K562 (cell line): ENCODE data around the gene TRPC3. TPM values are rescaled to one million over a fixed set of nuclear protein-coding genes. Genes with fewer than 3 reads are reported as not detected.

Experiments
- ELF1 ChIP-seq: fragments of 200-800 bp; sonication (Bioruptor generic); IDR thresholded peaks from 2 replicates; pipeline ENCODE4 v1.6.1; 2016; ENCODE audit warnings: missing genetic modification characterization, missing compliant biosample characterization
- FOXA1 ChIP-seq: fragments of 450-650 bp; IDR thresholded peaks from 2 replicates; pipeline ENCODE4 v1.6.1; 2016; ENCODE audit warnings: mild to moderate bottlenecking, borderline replicate concordance
- FOXK1 ChIP-seq: sonication (generic); formaldehyde crosslinking; IDR thresholded peaks from 2 replicates; pipeline ENCODE4 v1.8.0; 2022; ENCODE audit warnings: missing genetic modification reagents, mild to moderate bottlenecking, borderline replicate concordance
- FUS ChIP-seq: fragments of 200-400 bp; formaldehyde crosslinking; optimal IDR thresholded peaks from 2 replicates; pipeline ENCODE3; 2017; ENCODE audit warnings: low read depth, low read length
- IRF2 ChIP-seq: sonication (generic); formaldehyde crosslinking; IDR thresholded peaks from 2 replicates; pipeline ENCODE4 v1.8.1; 2022; ENCODE audit warnings: mild to moderate bottlenecking, missing genetic modification reagents
- KLF16 ChIP-seq: IDR thresholded peaks from 2 replicates; pipeline ENCODE4 v1.6.1; 2016; ENCODE audit warnings: antibody characterized with exemption
- MEIS2 ChIP-seq: fragments of 450-650 bp; IDR thresholded peaks from 2 replicates; pipeline ENCODE4 v1.6.1; 2014; ENCODE audit warnings: mild to moderate bottlenecking; ENCODE audit not compliant: partially characterized antibody
- MTA2 ChIP-seq: fragments of 450-650 bp; IDR thresholded peaks from 2 replicates; pipeline ENCODE4 v1.6.1; 2016; ENCODE audit warnings: low read depth
- NR3C1 ChIP-seq: sonication (generic); formaldehyde crosslinking; IDR thresholded peaks from 2 replicates; pipeline ENCODE4 v1.8.1; 2022; ENCODE audit warnings: missing genetic modification reagents
- POLR3G ChIP-seq: IDR thresholded peaks from 2 replicates; pipeline ENCODE4 v1.6.1; 2011; ENCODE audit not compliant: insufficient read length, insufficient replicate concordance; ENCODE audit errors: extremely low read depth
- PURB ChIP-seq: sonication (generic); formaldehyde crosslinking; IDR thresholded peaks from 2 replicates; pipeline ENCODE4 v1.9.0; 2021; ENCODE audit warnings: low read depth, mild to moderate bottlenecking, missing genetic modification reagents
- RBFOX2 ChIP-seq: fragments of 200-400 bp; formaldehyde crosslinking; IDR thresholded peaks from 2 replicates; pipeline ENCODE4 v1.6.1; 2017; ENCODE audit warnings: low read depth, mild to moderate bottlenecking, low read length, moderate library complexity
- SIN3B ChIP-seq: fragments of 450-650 bp; IDR thresholded peaks from 2 replicates; pipeline ENCODE4 v1.6.1; 2017; ENCODE audit warnings: low read depth, mild to moderate bottlenecking, moderate library complexity
- SRSF3 ChIP-seq: fragments of 200-400 bp; formaldehyde crosslinking; IDR thresholded peaks from 2 replicates; pipeline ENCODE4 v1.6.1; 2016; ENCODE audit warnings: mild to moderate bottlenecking, low read length, moderate library complexity; ENCODE audit not compliant: insufficient read depth
- TFAM ChIP-seq: fragments of 250-450 bp; sonication (Bioruptor Pico); conservative IDR thresholded peaks from 2 replicates; pipeline ENCODE4 v1.5.0; 2021; ENCODE audit warnings: mild to moderate bottlenecking, moderate library complexity
- ZNF121 ChIP-seq: sonication (generic); formaldehyde crosslinking; conservative IDR thresholded peaks from 2 replicates; pipeline ENCODE4 v1.8.0; 2022; ENCODE audit warnings: missing genetic modification reagents
- ZNF766 ChIP-seq: fragments of 200-800 bp; sonication (Bioruptor generic); conservative IDR thresholded peaks from 2 replicates; pipeline ENCODE4 v1.6.1; 2016; ENCODE audit warnings: missing genetic modification characterization, missing compliant biosample characterization
- polyA plus RNA-seq, 8 experiments: library from polyadenylated mRNA; depleted of rRNA in 4 of 8; stranded (reverse) in 5 of 8; unstranded in 3 of 8; fragments of >200 nt; fragmentation: Nextera tagmentation in 2 of 8; fragmentation: Illumina TruSeq in 1 of 8; extraction: Ambion mirVana in 2 of 8; extraction: Trizol in 1 of 8; gene quantifications; 2 replicates each; pipeline versions ENCODE4 v1.2.1 to v1.2.3, GENCODE V29; 2011 to 2014; ENCODE audit warnings: inconsistent platforms in 1 of 8, missing spikeins in 1 of 8
- total RNA-seq, 7 experiments: library from RNA; depleted of rRNA in 6 of 7; stranded (reverse); fragments of >200 nt in 6 of 7; fragmentation: Illumina TruSeq in 2 of 7; extraction: Trizol in 2 of 7; gene quantifications; 2 replicates each; pipeline versions ENCODE4 v1.2.1 to v1.2.3, GENCODE V29; 2011 to 2021; ENCODE audit warnings: low replicate concordance in 1 of 7
- TF ChIP-seq, protein P1 (sequence below), 3 experiments: fragments of 200-800 bp in 1 of 3; sonication (Bioruptor generic) in 1 of 3; sonication (generic) in 1 of 3; formaldehyde crosslinking in 1 of 3; IDR thresholded peaks; 2 replicates each; pipeline versions ENCODE4 v1.6.1 to v1.8.0; 2016 to 2022; ENCODE audit warnings: mild to moderate bottlenecking in 2 of 3, missing compliant biosample characterization in 2 of 3, missing genetic modification characterization in 2 of 3, missing genetic modification reagents in 1 of 3
- TF ChIP-seq, protein P2 (sequence below), 2 experiments: fragments of 450-650 bp; IDR thresholded peaks; 2 replicates each; pipeline ENCODE4 v1.6.1; 2016; ENCODE audit warnings: mild to moderate bottlenecking in 2 of 2, borderline replicate concordance in 1 of 2, low read depth in 1 of 2, moderate library complexity in 1 of 2

The TRPC3 gene
- total and polyA plus RNA-seq, 9 of the 15 experiments (the other 6 are each of a cell fraction or from before 2014, with no cell fraction given) = 0.01 to 0.27 (median 0.11) TPM

DNA sequence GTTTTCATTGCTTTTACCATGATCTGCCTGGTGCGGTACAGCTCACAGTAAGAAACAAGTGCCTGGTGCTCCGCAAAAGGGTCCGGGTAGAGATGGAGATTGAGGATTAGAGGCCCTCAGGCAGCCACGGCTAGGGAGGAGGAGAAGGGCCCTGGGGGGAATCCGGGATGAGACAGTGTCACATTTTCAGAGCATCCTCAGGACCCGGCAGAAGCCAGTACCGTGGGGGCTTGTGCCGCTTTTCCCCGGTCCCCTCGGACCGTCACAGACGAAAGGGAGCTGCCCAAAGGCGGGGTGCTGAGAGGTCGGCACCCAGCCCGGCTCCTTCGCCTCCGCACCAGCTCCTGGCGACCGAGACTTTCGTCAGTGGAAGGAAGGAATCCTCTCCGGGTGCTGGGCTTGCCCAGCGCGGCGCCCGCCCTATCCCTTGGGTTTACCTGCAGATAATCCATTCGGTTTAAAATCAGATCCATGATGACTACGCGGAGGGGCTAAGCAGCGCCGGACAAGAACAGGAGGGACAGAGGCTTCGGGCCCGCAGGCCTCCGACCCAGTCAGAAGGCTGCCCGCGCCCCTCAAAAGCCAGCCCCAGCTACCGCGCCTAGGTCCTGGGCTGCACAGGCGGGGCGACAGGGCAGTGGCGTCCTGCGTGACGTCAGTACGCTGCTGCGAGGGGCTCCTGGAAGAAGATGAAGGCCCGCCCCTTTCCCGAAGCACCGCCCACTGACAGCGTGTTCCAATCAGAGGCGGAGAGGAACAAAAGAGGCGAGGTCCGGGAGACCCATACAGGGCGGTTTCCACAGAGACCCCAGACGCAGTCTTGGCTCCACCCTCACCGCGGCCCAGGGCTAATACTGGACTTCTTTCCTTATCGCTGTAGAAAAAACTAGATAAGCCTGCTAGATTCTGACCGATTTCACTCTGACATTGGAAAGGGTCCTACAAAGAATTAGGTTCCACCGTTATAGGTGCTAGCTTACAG lies 81.7 kb downstream of the TRPC3 start, which contains the start of gene BBS7 (continued):
- TF ChIP-seq, protein P1, sequence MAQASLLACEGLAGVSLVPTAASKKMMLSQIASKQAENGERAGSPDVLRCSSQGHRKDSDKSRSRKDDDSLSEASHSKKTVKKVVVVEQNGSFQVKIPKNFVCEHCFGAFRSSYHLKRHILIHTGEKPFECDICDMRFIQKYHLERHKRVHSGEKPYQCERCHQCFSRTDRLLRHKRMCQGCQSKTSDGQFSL (CRISPR knock-in tag; IDR thresholded peaks at IDR 0.05) = no peak
- TF ChIP-seq, protein P1 (tag; IDR thresholded peaks at IDR 0.05) = no peak
- no peak for TF ChIP-seq TFAM (CRISPR knock-in tag)
- no peak for TF ChIP-seq PURB (CRISPR knock-in tag)
- no peak for TF ChIP-seq FUS
- no peak for TF ChIP-seq KLF16
- no peak for TF ChIP-seq SIN3B
- TF ChIP-seq NR3C1 = no peak
- no peak for TF ChIP-seq SRSF3
- TF ChIP-seq RBFOX2 = peak; percentile 83
- no peak for TF ChIP-seq POLR3G
- TF ChIP-seq IRF2 = no peak
- no peak for TF ChIP-seq ZNF766
- TF ChIP-seq MEIS2 = peak; percentile 45
- TF ChIP-seq FOXK1 (CRISPR knock-in tag) = no peak
- TF ChIP-seq MTA2 = no peak
- TF ChIP-seq, protein P2, sequence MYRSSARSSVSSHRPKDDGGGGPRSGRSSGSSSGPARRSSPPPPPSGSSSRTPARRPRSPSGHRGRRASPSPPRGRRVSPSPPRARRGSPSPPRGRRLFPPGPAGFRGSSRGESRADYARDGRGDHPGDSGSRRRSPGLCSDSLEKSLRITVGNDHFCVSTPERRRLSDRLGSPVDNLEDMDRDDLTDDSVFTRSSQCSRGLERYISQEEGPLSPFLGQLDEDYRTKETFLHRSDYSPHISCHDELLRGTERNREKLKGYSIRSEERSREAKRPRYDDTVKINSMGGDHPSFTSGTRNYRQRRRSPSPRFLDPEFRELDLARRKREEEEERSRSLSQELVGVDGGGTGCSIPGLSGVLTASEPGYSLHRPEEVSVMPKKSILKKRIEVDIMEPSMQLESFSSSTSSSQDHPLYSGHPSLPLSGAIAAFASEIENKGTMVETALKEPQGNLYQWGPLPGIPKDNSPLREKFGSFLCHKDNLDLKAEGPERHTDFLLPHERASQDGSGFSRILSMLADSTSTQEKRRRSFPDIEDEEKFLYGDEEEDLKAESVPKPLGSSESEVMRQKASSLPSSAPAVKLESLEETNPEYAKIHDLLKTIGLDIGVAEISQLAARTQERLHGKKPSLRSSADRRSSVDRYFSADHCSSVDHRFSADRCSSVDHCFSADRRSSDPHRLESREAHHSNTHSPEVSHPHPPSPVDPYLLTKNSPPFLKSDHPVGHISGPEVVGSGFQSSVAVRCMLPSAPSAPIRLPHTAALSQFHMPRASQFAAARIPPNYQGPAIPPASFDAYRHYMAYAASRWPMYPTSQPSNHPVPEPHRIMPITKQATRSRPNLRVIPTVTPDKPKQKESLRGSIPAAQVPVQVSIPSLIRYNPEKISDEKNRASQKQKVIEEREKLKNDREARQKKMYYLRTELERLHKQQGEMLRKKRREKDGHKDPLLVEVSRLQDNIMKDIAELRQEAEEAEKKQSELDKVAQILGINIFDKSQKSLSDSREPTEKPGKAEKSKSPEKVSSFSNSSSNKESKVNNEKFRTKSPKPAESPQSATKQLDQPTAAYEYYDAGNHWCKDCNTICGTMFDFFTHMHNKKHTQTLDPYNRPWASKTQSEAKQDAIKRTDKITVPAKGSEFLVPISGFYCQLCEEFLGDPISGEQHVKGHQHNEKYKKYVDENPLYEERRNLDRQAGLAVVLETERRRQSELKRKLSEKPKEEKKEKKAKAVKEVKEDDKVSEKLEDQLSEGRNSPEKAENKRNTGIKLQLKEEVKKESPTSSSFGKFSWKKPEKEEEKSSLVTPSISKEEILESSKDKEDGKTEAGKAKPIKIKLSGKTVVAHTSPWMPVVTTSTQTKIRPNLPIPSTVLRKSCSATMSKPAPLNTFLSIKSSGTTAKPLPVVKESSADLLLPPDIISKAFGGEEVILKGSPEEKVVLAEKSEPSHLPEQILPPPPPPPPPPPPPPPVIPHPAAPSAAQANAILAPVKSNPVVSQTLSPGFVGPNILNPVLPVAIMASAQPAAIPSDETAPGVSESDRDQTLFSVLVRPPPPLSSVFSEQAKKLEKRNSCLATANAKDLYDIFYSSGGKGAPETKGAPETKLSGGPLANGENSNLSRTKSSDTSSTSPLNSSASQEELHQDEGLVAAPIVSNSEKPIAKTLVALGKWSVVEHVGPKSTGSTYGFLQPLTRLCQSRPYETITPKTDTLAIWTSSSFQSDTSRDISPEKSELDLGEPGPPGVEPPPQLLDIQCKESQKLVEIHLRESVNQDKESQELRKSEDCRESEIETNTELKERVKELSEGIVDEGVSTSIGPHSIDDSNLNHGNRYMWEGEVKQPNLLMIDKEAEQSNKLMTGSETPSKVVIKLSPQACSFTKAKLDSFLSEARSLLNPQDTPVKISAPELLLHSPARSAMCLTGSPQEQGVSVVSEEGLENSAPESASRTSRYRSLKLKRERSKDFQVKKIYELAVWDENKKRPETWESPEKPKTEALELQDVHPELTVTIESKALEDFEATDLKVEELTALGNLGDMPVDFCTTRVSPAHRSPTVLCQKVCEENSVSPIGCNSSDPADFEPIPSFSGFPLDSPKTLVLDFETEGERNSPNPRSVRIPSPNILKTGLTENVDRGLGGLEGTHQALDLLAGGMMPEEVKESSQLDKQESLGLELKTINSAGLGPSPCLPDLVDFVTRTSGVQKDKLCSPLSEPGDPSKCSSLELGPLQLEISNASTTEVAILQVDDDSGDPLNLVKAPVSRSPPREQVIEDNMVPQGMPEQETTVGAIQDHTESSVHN (IDR thresholded peaks at IDR 0.05; ENCODE audit: borderline replicate concordance in 1 of 2, low read depth in 1 of 2) = no peak
- no peak for TF ChIP-seq FOXA1
- no peak for TF ChIP-seq ELF1 (tag)
- TF ChIP-seq ZNF121 (CRISPR knock-in tag) = no peak
